HepG2 (cell line): ENCODE data around the gene SH3GLB2. TPM values are rescaled to one million over a fixed set of nuclear protein-coding genes. Genes with fewer than 3 reads are reported as not detected.
A peak's percentile ranks its signal among the peaks of the same experiment; 100 is the strongest.

ENCODE experiments used
- BATF2 ChIP-seq: sonication (generic); formaldehyde crosslinking; IDR thresholded peaks from 2 replicates; pipeline ENCODE4 v1.8.0; 2022; ENCODE audit warnings: mild to moderate bottlenecking, missing genetic modification reagents, moderate library complexity
- DNMT1 ChIP-seq: sonication (generic); formaldehyde crosslinking; IDR thresholded peaks from 2 replicates; pipeline ENCODE4 v1.5.1; 2020; ENCODE audit warnings: mild to moderate bottlenecking, missing genetic modification reagents
- FOXA1 ChIP-seq, 2 experiments: fragments of 450-650 bp in 1 of 2; sonication (generic) in 1 of 2; formaldehyde crosslinking in 1 of 2; IDR thresholded peaks; 2 replicates each; pipeline versions ENCODE4 v1.4.0 to v1.6.1; 2016 to 2020; ENCODE audit warnings: missing genetic modification reagents in 1 of 2
- FOXK2 ChIP-seq: fragments of 450-650 bp; IDR thresholded peaks from 2 replicates; pipeline ENCODE4 v1.6.1; 2016
- IKZF5 ChIP-seq: IDR thresholded peaks from 2 replicates; pipeline ENCODE4 v1.6.1; 2018; ENCODE audit warnings: missing genetic modification reagents, mild to moderate bottlenecking, missing compliant biosample characterization
- JDP2 ChIP-seq: sonication (generic); formaldehyde crosslinking; IDR thresholded peaks from 2 replicates; pipeline ENCODE4 v1.8.1; 2022; ENCODE audit warnings: missing genetic modification reagents, borderline replicate concordance
- LRRFIP1 ChIP-seq: sonication (generic); formaldehyde crosslinking; conservative IDR thresholded peaks from 2 replicates; pipeline ENCODE4 v1.4.0; 2020; ENCODE audit warnings: missing genetic modification reagents
- NAIF1 ChIP-seq: sonication (generic); formaldehyde crosslinking; IDR thresholded peaks from 2 replicates; pipeline ENCODE4 v1.5.0; 2020; ENCODE audit warnings: mild to moderate bottlenecking, missing genetic modification reagents, borderline replicate concordance
- NBN ChIP-seq: fragments of 450-650 bp; conservative IDR thresholded peaks from 2 replicates; pipeline ENCODE4 v1.6.1; 2017
- PRPF4 ChIP-seq: fragments of 200-400 bp; formaldehyde crosslinking; IDR thresholded peaks from 2 replicates; pipeline ENCODE4 v1.6.1; 2016; ENCODE audit warnings: low read length, low read depth; ENCODE audit not compliant: poor library complexity, severe bottlenecking
- RAD21 ChIP-seq: fragments of 450-650 bp; formaldehyde crosslinking; IDR thresholded peaks from 2 replicates; pipeline ENCODE4 v1.5.0; 2020; ENCODE audit warnings: mild to moderate bottlenecking
- RCOR2 ChIP-seq: IDR thresholded peaks from 2 replicates; pipeline ENCODE4 v1.6.1; 2016; ENCODE audit warnings: missing biosample characterization, missing genetic modification reagents
- RFX5 ChIP-seq: IDR thresholded peaks from 2 replicates; pipeline ENCODE4 v1.6.1; 2011; ENCODE audit warnings: low read depth, low read length, improper control_type of control experiment
- RXRA ChIP-seq: sonication (generic); formaldehyde crosslinking; IDR thresholded peaks from 2 replicates; pipeline ENCODE4 v1.5.1; 2020; ENCODE audit warnings: missing genetic modification reagents
- SNAPC2 ChIP-seq: sonication (generic); formaldehyde crosslinking; IDR thresholded peaks from 2 replicates; pipeline ENCODE4 v1.8.1; 2022; ENCODE audit warnings: mild to moderate bottlenecking, missing genetic modification reagents
- SUZ12 ChIP-seq: fragments of 150-350 bp; IDR thresholded peaks from 2 replicates; pipeline ENCODE4 v1.6.1; 2014; ENCODE audit warnings: low read depth, low read length
- WIZ ChIP-seq: sonication (generic); formaldehyde crosslinking; IDR thresholded peaks from 2 replicates; pipeline ENCODE4 v1.5.1; 2020; ENCODE audit warnings: mild to moderate bottlenecking, missing genetic modification reagents
- ZNF230 ChIP-seq: sonication (generic); formaldehyde crosslinking; IDR thresholded peaks from 2 replicates; pipeline ENCODE4 v1.4.0; 2020; ENCODE audit warnings: mild to moderate bottlenecking, missing genetic modification reagents
- ZNF260 ChIP-seq: sonication (generic); formaldehyde crosslinking; IDR thresholded peaks from 2 replicates; pipeline ENCODE4 v1.4.0; 2020; ENCODE audit warnings: missing genetic modification reagents, low read depth, mild to moderate bottlenecking, borderline replicate concordance
- ZNF281 ChIP-seq: sonication (generic); formaldehyde crosslinking; IDR thresholded peaks from 2 replicates; pipeline ENCODE4 v1.4.0; 2020; ENCODE audit warnings: missing genetic modification reagents, borderline replicate concordance
- ZNF317 ChIP-seq: sonication (generic); formaldehyde crosslinking; IDR thresholded peaks from 2 replicates; pipeline ENCODE4 v1.5.0; 2020; ENCODE audit warnings: mild to moderate bottlenecking, missing genetic modification reagents
- ZNF460 ChIP-seq: sonication (generic); formaldehyde crosslinking; IDR thresholded peaks from 2 replicates; pipeline ENCODE4 v1.5.1; 2020; ENCODE audit warnings: missing genetic modification reagents, mild to moderate bottlenecking, borderline replicate concordance
- ZNF501 ChIP-seq: sonication (generic); formaldehyde crosslinking; IDR thresholded peaks from 2 replicates; pipeline ENCODE4 v1.5.1; 2020; ENCODE audit warnings: mild to moderate bottlenecking, moderate library complexity, missing genetic modification reagents
- ZNF564 ChIP-seq: sonication (generic); formaldehyde crosslinking; IDR thresholded peaks from 2 replicates; pipeline ENCODE4 v1.8.1; 2023; ENCODE audit warnings: mild to moderate bottlenecking, missing genetic modification reagents
- ZSCAN25 ChIP-seq: sonication (generic); formaldehyde crosslinking; IDR thresholded peaks from 2 replicates; pipeline ENCODE4 v1.8.0; 2022; ENCODE audit warnings: mild to moderate bottlenecking, missing genetic modification reagents
- ZSCAN29 ChIP-seq: sonication (generic); formaldehyde crosslinking; conservative IDR thresholded peaks from 2 replicates; pipeline ENCODE4 v1.4.0; 2020; ENCODE audit warnings: mild to moderate bottlenecking, missing genetic modification reagents
- polyA plus RNA-seq, 8 experiments: library from polyadenylated mRNA; depleted of rRNA in 3 of 8; stranded (reverse) in 7 of 8; unstranded in 1 of 8; fragments of >200 nt; fragmentation: Illumina TruSeq in 4 of 8; extraction: Trizol in 4 of 8; gene quantifications; 2 replicates each; pipeline versions ENCODE4 v1.2.1 to v1.2.3, GENCODE V29; 2011 to 2016; ENCODE audit warnings: low read depth in 4 of 8, missing spikeins in 1 of 8, mixed read lengths in 1 of 8; ENCODE audit not compliant: insufficient read depth in 1 of 8
- total RNA-seq, 5 experiments: library from RNA; depleted of rRNA; stranded (reverse); fragments of >200 nt; fragmentation: Illumina TruSeq; extraction: Trizol; gene quantifications; 2 replicates each; pipeline ENCODE4 v1.2.3, GENCODE V29; 2016; ENCODE audit warnings: low read depth in 1 of 5

Gene SH3GLB2
- total and polyA plus RNA-seq, 2 of the 13 experiments (the other 11 are each of a cell fraction or from before 2014, with no cell fraction given) = 24.0 to 40.6 TPM

GRCh38 chr9:129027685-129028191, 393 bp downstream of the SH3GLB2 start (continued):
- no peak for TF ChIP-seq LRRFIP1 (CRISPR knock-in tag)
- no peak for TF ChIP-seq NBN
- TF ChIP-seq RXRA (CRISPR knock-in tag) = 0 out of 2 replicates have a peak, but pooled peaks have one; percentile 18
- TF ChIP-seq SUZ12 = no peak
- no peak for TF ChIP-seq NAIF1
- no peak for TF ChIP-seq IKZF5 (CRISPR knock-in tag)
- no peak for TF ChIP-seq ZNF460
- no peak for TF ChIP-seq ZSCAN25
- TF ChIP-seq ZNF501 (CRISPR knock-in tag) = no peak; the same call in 1 of the 2 replicates
- TF ChIP-seq RCOR2 (CRISPR knock-in tag) = peak; percentile 5
- TF ChIP-seq BATF2 = 0 out of 2 replicates have a peak, but pooled peaks have one; percentile 46
- no peak for TF ChIP-seq DNMT1 (CRISPR knock-in tag)
- no peak for TF ChIP-seq FOXA1 (IDR thresholded peaks at IDR 0.05)
- TF ChIP-seq FOXA1 (CRISPR knock-in tag; IDR thresholded peaks at IDR 0.05) = no peak
- TF ChIP-seq ZNF230 = no peak
- no peak for TF ChIP-seq RAD21
- TF ChIP-seq FOXK2 = no peak
- no peak for TF ChIP-seq RFX5
- TF ChIP-seq ZNF281 (CRISPR knock-in tag) = no peak
- TF ChIP-seq JDP2 (CRISPR knock-in tag) = no peak
- TF ChIP-seq PRPF4 = no peak
- TF ChIP-seq WIZ (CRISPR knock-in tag) = no peak
- no peak for TF ChIP-seq ZSCAN29
- no peak; the same call in 1 of the 2 replicates for TF ChIP-seq ZNF564 (CRISPR knock-in tag)
- TF ChIP-seq ZNF317 = no peak
- TF ChIP-seq ZNF260 (CRISPR knock-in tag) = no peak
- TF ChIP-seq SNAPC2 (CRISPR knock-in tag) = no peak
